RWPE1 (cell line): ENCODE data around the gene DCAF12.

ENCODE experiments used
- CTCF ChIA-PET: fragments of 350-600 bp; sonication (Branson Sonifier 250); formaldehyde crosslinking; extraction: SDS; loops from one replicate; lab custom pipeline; 2021; lab: Yijun Ruan, JAX
- POLR2A ChIA-PET: fragments of 400-600 bp; formaldehyde crosslinking; extraction: SDS; loops from one replicate; lab custom pipeline; 2020; ENCODE audit warnings: antibody characterized with exemption; ENCODE audit not compliant: low non-redundant PET; lab: Yijun Ruan, JAX
- DNase-seq: peaks from one replicate; pipeline ENCODE4 v3.0.0; 2012; ENCODE audit warnings: low spot score
- H3K27ac ChIP-seq: fragments of 450-650 bp; 2 replicates; pipeline ENCODE4 v1.5.1; 2017
- TF ChIP-seq, protein P1 (sequence below): fragments of 450-650 bp; conservative IDR thresholded peaks from 2 replicates; pipeline ENCODE4 v1.5.1; 2017; ENCODE audit warnings: low read depth, mild to moderate bottlenecking

The DCAF12 gene

DNA sequence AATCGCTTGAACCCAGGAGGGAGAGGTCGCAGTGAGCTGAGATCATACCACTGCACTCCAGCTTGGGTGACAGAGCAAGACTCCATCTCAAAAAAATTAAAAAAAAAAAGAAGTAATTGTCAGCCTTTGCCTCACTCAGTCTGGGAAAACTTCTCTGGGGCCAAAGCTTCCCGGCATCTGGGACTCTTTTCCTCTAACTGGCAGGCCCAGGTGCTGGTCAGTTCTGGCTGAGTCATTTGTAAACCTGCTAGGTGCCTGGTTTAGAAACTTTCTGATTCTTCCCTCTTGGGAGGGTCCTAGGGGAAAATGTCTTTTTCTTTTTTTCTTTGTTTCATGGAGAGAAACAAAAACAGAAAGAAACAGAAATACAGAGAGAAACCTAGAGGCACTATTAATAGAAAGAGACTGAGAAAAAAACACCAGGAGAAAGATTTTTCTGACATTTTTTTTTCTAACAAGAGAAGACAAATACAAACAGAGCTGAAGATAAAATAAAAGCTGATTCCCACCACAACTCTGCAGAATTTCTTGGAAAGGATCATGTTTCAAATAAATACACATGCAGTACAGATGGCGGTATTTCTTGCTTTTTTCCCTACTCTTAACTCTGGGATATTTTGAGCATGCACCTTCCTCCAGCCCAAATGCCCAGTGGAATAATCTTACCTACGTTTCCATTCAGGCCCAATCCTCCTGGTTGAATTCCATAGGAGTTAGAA is 55.7 kb downstream of the DCAF12 start:
- CTCF ChIA-PET: interaction anchor here (0.6 kb wide), 1 partner anchor 19 kb away, joined by 4 read pairs; no protein-coding TSS in a partner anchor
- TF ChIP-seq, protein P1, sequence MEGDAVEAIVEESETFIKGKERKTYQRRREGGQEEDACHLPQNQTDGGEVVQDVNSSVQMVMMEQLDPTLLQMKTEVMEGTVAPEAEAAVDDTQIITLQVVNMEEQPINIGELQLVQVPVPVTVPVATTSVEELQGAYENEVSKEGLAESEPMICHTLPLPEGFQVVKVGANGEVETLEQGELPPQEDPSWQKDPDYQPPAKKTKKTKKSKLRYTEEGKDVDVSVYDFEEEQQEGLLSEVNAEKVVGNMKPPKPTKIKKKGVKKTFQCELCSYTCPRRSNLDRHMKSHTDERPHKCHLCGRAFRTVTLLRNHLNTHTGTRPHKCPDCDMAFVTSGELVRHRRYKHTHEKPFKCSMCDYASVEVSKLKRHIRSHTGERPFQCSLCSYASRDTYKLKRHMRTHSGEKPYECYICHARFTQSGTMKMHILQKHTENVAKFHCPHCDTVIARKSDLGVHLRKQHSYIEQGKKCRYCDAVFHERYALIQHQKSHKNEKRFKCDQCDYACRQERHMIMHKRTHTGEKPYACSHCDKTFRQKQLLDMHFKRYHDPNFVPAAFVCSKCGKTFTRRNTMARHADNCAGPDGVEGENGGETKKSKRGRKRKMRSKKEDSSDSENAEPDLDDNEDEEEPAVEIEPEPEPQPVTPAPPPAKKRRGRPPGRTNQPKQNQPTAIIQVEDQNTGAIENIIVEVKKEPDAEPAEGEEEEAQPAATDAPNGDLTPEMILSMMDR: no peak
- POLR2A ChIA-PET: interaction anchor here (1.5 kb wide), 1 partner anchor 22 kb away, joined by 4 read pairs; the partner anchor contains the start of gene UBAP2
- DNase-seq: no peak
- no peak overlapping the region for H3K27ac ChIP-seq

GRCh38 chr9:34069831-34070230 is 56.7 kb downstream of the DCAF12 start:
- peak; percentile 60 for DNase-seq
- TF ChIP-seq, protein P1: no peak
- no peak overlapping the region for H3K27ac ChIP-seq
- CTCF ChIA-PET: interaction anchor here (0.6 kb wide), 1 partner anchor 18 kb away, joined by 4 read pairs; no protein-coding TSS in a partner anchor
- POLR2A ChIA-PET: interaction anchor here (0.6 to 1.5 kb wide), 2 partner anchors 18 to 21 kb away, joined by 4 read pairs; partner anchors contain the start of gene UBAP2

GRCh38 chr9:34065541-34065940 is 61.0 kb downstream of the DCAF12 start:
- DNase-seq: no peak
- ChIA-PET CTCF (interaction anchor here (0.6 kb wide), 1 partner anchor 127 kb away, joined by 3 read pairs; no protein-coding TSS in a partner anchor), POLR2A (no interaction called here)
- no peak overlapping the region for H3K27ac ChIP-seq
- TF ChIP-seq, protein P1: no peak

- H3K27ac ChIP-seq: no peak overlapping the region
- ChIA-PET POLR2A (no interaction called here), CTCF (interaction anchor here (0.7 kb wide), 1 partner anchor 306 kb away, joined by 5 read pairs; no protein-coding TSS in a partner anchor)
- DNase-seq: no peak
- TF ChIP-seq, protein P1: no peak
Measured at GRCh38 chr9:34059954-34060353, 66.5 kb downstream of the DCAF12 start.

- POLR2A ChIA-PET: interaction anchor here (1.0 kb wide), 1 partner anchor 9 kb away, joined by 11 read pairs; no protein-coding TSS in a partner anchor
- TF ChIP-seq, protein P1: no peak
- CTCF ChIA-PET: no interaction called here
- DNase-seq: no peak
- no peak overlapping the region for H3K27ac ChIP-seq
Measured at GRCh38 chr9:34059281-34059680, 67.2 kb downstream of the DCAF12 start.

DNA sequence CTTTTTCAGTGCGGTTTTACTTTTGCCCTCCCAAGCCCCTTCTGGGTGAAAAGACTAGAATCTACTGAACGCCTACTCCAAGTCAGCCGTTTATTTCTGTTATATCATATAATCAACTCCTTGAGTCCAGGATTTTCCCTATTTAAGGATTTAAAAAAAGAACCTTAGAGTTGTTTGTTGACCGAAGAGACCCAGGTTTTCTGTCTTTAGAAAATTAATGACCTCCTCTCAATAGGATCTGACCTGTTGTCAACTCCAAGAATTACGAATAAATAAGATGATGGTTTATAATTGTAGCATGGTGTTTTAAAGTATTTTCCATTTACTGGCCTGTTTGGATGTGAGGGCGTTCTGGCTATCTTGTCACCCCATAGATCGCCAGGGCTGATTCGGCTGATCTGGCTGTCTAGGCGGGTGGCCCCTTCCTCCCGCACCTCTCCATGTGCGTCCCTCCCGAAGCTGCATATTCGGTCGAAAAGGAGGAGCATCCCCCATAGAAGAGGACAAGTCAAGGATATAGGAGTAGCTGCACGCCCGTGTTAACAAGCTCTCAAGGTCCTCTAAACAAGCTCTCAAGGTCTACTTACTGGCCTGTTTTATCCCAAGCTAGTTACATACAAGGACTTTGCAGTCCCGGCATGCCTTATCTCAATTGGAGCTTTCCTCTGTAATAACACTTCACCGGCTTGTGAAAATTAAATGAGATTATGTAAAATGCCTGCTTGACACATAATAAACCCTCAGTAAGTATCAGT is 76.7 kb downstream of the DCAF12 start:
- peak overlapping the region; percentile 96 for H3K27ac ChIP-seq
- DNase-seq: no peak

More for the DNA sequence above, 76.7 kb downstream of the DCAF12 start:
- CTCF ChIA-PET: no interaction called here
- POLR2A ChIA-PET: interaction anchor here (1.0 to 1.3 kb wide), 2 partner anchors 9 to 23 kb away, joined by 9 to 11 read pairs; no protein-coding TSS in a partner anchor
- TF ChIP-seq, protein P1: no peak
